HG03175 (cell line): ENCODE results near the gene NAA60.
"Not testable (repeated sequence)": the region's sequence is repeated elsewhere in the genome, so short reads cannot be mapped to it uniquely, and the experiment has no call there.

Source experiments
- ATAC-seq: cut with Tn5 transposase; IDR thresholded peaks from one replicate; pipeline ENCODE4 v1.9.1; 2021; ENCODE audit warnings: mild to moderate bottlenecking, moderate library complexity; ENCODE audit not compliant: unreplicated experiment

The NAA60 gene

DNA sequence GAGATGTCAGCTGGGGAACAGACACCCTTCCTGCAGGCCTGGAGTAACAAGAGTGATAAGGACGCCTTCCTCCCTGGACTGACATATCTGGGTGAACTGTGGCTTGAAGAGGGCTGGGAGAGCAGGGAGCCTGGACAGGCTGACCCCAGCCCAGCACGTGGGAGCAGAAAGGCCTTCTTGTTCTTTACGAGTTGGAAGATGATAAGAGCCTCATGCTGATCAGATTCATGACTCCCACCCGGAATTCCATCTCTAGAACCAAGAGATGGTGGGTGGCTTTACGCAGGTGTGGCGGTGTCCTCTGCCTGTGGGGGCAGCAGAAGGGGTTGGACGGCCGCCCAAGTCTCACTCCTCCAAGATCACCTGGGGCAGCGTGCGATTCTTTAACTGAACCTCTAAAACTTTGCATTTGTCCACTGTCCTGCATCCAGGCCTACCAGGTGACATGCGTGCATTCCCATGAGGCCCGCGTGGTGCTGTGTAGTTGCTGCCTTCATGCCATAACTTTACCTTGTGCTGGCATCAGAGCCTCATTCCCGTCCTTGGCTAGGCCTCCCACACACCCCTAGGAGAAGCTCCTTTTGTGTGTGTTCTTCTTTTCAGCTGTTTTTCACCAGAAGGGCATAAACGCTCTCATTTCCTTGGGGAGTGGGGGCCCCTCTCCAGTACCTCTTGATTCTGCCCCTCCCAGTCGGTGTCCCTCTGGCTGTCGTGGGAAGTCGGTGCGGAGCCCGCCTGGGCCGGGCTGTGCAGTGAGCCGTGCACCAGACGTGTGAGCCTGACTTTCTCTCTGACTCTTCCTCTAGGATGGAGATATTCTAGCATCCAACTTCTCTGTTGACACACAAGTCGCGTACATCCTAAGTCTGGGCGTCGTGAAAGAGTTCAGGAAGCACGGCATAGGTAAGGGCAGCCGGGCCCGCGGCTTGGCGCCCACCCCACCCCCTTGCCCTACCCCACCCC lies 38.5 kb downstream of the NAA60 start:
- no peak for ATAC-seq

DNA sequence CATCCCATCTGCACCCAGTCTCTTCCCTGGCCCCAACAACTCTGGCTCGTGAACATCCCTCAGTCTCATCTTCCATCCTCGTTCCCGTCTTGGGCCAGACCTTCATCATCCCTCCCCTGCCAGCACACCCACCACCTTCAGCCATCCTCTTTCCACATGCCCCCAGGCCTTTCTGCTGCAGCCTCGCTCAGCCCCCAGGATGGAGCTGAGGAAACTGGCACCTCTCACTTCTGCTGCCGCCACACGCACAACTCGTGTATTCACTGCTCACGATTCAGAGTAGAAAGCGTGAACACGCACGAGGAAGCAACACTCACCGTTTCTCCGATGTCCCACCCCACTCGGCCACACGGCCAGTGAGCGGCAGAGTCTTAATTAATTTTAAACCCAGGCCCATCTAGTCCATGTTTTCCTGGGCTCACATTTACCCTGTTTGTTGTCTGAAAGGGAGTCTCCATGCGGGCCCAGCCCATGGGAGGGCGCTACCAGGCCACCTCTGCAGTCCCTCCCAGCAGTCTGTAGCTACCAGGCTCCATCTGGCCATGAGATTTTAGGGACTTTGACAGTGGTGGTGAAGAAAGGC lies 39.3 kb downstream of the NAA60 start:
- ATAC-seq, result no peak

DNA sequence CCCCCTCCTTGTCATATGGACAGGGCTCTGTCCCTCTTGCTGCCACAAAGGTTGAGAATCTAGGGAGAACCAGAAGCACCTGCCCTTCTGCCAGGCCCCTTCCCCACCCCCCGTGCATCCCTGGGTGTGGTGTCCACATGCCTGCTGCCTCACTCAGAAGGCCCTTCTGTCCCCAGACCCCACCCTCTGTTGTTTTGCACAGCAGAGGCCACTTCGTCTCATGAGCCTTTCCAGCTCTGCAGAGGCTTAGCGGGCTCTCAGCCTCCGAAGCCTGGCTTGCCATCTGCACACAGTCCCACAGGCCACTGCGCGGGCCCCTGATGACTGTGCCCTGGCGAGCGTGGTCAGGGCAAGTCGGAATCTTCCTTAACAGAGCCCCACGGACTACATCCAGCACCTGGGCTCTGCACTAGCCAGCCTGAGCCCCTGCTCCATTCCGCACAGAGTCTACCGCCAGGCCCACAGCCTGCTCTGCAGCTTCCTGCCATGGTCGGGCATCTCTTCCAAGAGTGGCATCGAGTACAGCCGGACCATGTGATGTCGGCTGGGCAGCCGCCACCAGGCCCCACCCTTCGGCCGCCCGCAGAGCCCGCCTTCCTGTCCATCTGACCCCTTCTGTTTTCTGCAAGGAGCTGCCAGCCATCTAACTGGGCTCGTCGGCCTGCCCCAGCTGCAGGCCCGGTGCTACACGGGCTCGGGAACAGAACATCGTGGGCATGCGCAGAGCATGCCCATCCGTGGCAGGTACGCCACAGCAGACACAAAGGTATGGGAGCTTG lies 41.0 kb downstream of the NAA60 start:
- ATAC-seq, result no peak

DNA sequence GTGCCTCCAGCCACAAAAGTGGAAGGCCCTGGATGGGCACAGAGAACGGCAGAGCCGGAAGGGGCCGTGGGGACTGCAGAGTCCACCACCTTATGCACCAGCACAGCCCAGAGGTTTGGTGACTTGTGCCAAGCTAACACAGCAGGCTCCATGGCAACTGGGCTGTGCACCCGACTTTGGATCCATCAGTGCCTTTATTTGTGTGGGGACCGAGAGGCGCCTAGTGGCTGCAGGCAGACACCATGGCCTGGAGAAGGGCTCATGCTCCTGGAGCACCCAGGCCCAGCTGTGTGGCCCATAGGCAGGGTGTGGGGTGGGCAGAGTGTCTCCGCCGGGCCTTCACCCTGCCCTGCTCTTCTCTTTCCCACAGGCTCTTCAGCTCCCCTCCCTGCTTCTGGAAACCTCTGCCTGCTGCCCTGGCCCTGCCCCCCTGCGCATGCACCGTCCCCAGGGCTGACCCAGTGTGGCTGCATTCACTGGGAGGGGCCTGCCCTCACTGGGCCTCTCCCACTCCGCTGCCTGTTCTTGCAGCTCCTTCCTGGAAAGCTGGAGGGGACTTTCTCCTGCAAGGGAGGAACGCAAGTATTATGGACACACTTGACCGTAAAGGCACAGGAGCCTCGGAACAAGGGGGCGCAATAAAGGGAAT lies 41.7 kb downstream of the NAA60 start:
- no peak for ATAC-seq

- ATAC-seq, result no peak
These were observed 42.5 kb downstream of the NAA60 start for GRCh38 chr16:3485821-3486505.

GRCh38 chr16:3486506-3487215 lies 43.2 kb downstream of the NAA60 start:
- no peak for ATAC-seq

GRCh38 chr16:3487521-3488410 lies 44.3 kb downstream of the NAA60 start:
- ATAC-seq, result no peak

DNA sequence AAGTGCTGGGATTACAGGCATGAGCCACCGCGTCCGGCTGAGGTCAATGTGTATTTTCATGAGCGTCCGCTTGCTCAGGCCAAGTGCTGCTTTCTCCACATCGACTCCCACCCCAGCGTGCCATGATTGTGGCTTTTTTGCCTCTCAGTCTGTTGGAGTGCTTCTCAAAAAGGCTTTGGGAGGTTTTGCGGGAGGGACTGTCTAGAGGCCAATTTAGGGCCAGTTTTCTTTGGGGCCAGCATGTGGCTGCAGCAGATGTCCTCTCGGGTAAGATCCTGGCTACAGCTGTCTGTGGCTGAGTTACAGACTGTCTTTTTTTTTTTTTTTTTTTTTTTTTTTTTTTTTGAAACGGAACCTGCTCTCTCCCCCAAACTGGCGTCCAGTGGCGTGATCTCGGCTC lies 45.3 kb downstream of the NAA60 start:
- ATAC-seq, result no peak

DNA sequence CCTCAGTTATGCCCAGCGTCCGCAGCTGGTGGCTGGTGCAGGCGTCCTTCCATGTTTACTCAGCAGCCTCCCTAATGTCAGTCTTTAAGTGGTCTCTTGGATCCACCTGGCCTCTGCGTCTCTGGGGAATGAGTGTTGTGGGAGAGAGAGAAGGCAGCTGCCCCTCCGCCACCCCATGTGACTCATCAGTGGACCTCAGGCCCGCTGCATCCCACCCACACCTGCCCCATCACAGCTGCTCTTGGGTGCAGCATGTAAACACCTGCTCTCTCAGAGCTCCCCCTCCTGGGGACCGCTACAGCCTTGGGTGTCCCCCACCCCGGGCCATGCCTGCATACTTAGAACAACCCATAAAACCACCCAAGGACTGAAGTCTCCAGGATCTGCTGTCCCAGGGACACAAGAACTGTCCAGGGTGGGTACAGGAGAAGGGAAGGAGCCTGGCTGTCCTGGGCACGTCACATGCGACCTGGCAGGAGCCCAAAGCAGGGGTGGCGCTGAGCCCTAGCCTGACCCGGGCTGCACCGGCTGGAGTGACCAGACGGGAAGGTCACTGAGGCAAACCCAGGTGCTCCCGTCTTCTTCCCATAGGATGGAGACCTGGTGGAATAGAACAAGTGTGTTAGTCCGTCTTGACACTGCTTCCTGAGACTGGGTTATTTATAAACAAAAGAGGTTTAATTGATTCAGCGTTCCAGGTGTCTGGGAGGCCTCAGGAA lies 47.6 kb downstream of the NAA60 start:
- ATAC-seq, result no peak

GRCh38 chr16:3492356-3492755 lies 48.9 kb downstream of the NAA60 start:
- ATAC-seq, result no peak

DNA sequence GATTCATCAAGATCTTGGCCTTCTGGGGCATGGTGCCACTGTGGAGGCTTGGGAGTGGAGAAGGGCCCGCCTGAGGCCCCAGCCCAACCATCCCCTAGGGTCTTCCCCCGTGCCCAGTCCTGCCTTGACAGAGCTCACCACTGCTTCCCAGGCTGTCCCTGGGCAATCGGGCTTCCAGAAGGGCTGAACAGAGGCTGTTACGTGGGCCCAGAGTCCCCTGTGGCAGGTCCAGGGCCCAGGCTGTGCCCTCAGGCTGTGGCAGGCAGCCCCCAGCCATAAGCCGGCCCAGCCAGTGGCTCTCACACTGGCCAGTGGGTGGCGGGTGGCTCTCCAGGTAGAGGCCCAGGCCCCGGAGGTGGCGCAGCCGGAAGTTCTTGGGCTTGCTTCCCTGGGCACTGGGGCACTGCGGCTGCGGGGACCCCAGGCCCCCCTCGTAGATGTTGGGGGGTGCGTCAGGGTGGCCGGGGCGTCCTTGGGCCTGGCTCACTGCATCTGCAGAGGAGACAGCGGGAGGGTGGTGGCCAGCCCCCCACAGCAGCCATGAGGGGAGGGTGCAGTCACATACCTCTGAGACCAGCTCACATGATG lies 51.0 kb downstream of the NAA60 start:
- ATAC-seq, result no peak

- no peak for ATAC-seq
These were observed 51.7 kb downstream of the NAA60 start, which contains the start of gene C16orf90 for GRCh38 chr16:3495176-3495575. TSS of gene C16orf90 (minus strand) at chr16:3495489. CDS start at chr16:3495421, 68 bp downstream.

GRCh38 chr16:3496386-3496785 lies 52.9 kb downstream of the NAA60 start:
- ATAC-seq, result no peak

- ATAC-seq, result no peak
These were observed 54.3 kb downstream of the NAA60 start for GRCh38 chr16:3497771-3498170.

DNA sequence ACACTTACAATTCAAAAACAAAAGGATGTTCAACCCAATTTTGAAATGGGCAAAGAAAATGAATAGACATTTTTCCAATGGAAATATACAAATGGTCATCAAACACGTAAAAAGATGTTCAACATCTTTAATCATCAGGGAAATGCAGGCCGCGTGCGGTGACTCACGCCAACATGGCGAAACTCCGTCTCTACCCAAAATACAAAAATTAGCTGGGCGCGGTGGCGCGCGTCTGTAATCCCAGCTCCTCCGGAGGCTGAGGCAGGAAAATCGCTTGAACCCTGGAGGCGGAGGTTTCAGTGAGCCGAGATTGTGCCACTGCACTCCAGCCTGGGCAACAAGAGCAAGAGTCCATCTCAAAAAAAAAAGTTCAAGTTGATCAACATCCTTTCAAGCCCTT lies 55.5 kb downstream of the NAA60 start:
- no peak for ATAC-seq

DNA sequence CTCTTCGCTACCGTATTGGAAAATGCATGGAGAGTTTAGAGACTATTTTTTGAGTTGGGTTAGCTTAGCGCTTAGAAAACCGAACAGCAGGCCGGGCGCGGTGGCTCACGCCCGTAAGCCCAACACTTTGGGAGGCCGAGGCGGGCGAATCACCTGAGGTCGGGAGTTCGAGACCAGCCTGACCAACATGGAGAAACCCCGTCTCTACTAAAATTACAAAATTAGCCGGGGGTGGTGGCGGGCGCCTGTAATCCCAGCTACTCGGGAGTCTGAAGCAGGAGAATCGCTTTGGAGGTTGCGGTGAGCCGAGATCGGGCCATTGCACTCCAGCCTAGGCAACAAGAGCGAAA lies 57.9 kb downstream of the NAA60 start:
- ATAC-seq, result not testable (repeated sequence)

DNA sequence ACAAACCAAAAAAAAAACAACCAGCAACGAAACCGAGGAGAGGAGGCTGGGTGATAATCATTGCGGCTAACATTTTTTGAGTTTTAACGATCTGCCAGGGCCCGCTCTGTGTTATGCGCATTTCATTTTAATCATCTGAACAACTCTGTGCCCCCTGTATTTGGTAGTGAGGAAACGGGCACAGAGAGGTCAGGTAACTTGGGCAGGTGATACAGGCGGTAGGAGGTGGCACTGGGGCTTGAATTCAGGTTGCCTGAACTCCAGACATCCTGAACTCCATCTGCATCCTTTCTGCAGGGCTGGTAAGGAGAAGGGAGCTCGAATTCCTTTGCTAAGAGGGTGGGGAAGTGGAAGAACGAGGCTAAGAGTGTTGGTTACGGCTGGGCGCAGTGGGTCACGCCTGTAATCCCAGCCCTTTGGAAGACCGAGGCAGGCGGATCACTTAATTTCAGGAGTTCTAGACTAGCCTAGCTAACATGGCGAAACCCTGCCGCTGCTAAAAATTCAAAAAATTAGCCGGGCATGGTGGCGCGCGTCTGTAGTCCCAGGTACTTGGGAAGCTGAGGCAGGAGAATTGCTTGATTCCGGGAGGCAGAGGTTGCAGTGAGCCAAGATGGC lies 58.4 kb downstream of the NAA60 start:
- no peak for ATAC-seq
